ENCODE results near the gene ST6GALNAC3.

ST6GALNAC3 gene

DNA sequence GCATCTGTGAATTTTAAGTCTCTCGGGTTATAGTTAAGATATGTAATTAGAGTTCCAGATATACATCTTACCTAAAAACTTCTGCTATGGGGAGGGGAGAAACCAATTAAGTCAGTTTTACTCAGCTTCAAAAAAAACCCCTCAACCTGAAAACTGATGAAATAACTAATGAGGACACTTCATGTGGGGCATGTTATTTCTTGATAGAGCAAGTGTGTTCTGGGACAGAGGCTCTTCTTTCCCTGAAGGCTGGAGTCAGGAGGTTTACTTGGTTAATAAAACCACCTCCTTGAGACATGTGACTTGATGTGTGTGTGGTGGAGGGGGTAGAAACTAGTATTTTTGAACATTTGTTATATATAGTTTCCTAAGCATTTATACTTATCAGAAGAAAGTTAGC, 479.7 kb downstream of the ST6GALNAC3 start:
- Histone ChIP-seq H3K4me3 (ENCODE audit: low read length) (no peak overlapping the region), H3K4me1 (ENCODE audit: insufficient read depth, low read length) (no peaks in the 10 kb centered on the region), H3K9me3 (ENCODE audit: low read length) (no peaks in the 10 kb centered on the region), H2AFZ (ENCODE audit: low read depth, low read length) (no peak overlapping the region), H3K36me3 (ENCODE audit: insufficient read depth, low read length) (no peaks in the 10 kb centered on the region), H3K27me3 (ENCODE audit: insufficient read depth, low read length) (no peaks in the 10 kb centered on the region)

DNA sequence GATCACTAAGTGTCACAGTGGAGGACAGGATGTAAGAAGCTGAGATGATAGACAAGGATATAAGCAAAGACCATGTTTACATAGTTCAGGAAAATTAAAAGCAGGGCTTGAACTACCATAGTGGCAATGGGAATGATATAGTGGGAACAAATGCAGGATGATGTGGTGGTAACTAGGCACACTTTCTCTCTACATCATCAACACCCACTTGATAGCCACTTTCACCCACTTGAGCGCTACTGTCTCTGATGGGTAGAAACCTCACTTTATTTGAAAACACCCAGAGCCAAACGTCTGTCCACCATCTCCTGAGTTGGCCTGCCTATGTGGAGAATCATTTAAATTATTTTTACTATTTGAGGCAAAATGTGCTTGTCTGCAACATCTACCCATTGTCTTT, 487.7 kb downstream of the ST6GALNAC3 start:
- Histone ChIP-seq H3K4me1 (ENCODE audit: insufficient read depth, low read length) (no peaks in the 10 kb centered on the region), H3K27me3 (ENCODE audit: insufficient read depth, low read length) (no peaks in the 10 kb centered on the region), H3K4me3 (ENCODE audit: low read length) (no peak overlapping the region), H2AFZ (ENCODE audit: low read depth, low read length) (no peak overlapping the region), H3K36me3 (ENCODE audit: insufficient read depth, low read length) (no peaks in the 10 kb centered on the region), H3K9me3 (ENCODE audit: low read length) (no peaks in the 10 kb centered on the region)

DNA sequence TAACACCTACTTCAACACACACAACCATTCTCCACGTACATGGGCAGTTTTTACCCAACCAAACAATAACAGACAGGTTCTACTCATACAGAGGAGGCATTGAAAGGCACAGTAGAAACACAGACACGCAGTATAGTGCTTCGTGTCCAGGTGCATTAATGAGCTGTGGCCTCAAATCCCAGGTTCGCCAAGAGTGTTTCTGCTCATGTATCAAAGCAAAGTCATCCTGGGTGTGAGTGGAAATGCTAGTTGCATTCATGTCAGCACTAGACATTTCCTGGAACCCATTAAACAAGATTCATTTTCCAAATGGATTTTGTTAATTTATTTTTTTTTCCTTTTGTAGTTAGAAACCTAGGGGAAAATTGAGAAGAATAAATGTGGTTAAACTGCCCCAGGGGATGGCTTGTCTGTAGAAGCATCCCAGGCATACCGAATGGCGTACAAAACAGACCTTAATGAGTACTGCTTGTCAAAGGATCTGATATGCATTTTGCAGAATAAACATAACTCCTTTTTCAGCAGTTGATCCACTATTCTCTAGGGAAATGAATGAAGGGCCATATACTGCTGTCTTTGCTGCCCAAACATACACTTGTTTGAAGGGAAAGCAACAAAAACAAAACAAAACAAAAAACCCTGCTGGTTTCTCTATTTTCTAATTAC, 494.2 kb downstream of the ST6GALNAC3 start:
- Histone ChIP-seq H3K4me1 (ENCODE audit: insufficient read depth, low read length) (peaks cover 5% of the 10 kb centered on the region), H3K9me3 (ENCODE audit: low read length) (no peaks in the 10 kb centered on the region), H2AFZ (ENCODE audit: low read depth, low read length) (no peak overlapping the region), H3K36me3 (ENCODE audit: insufficient read depth, low read length) (no peaks in the 10 kb centered on the region), H3K4me3 (ENCODE audit: low read length) (no peak overlapping the region), H3K27me3 (ENCODE audit: insufficient read depth, low read length) (no peaks in the 10 kb centered on the region)

DNA sequence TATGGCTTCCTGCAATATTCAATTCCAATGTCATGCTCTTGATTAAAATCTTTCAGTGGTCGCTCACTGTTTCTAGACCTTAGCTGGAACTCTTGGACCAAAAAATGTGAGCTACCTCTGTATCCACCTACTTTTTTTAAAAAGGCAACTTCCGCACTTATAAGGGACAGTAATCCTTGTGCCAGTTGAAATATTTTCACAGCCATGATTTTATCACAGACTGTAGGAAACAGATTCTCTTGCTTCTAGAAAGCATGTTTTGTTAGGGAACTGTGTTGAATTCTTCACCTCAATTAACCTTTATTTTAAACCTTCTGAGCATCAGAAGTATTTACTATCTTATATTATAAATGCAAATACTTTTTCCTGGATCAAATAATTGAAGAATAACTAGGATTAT, 496.7 kb downstream of the ST6GALNAC3 start:
- H3K4me1 ChIP-seq (ENCODE audit: insufficient read depth, low read length) = peaks cover 5% of the 10 kb centered on the region
- H3K9me3 ChIP-seq (ENCODE audit: low read length) = no peaks in the 10 kb centered on the region
- H3K27me3 ChIP-seq (ENCODE audit: insufficient read depth, low read length) = no peaks in the 10 kb centered on the region
- no peaks in the 10 kb centered on the region for H3K36me3 ChIP-seq (ENCODE audit: insufficient read depth, low read length)
- H2AFZ ChIP-seq (ENCODE audit: low read depth, low read length) = no peak overlapping the region
- no peak overlapping the region for H3K4me3 ChIP-seq (ENCODE audit: low read length)

DNA sequence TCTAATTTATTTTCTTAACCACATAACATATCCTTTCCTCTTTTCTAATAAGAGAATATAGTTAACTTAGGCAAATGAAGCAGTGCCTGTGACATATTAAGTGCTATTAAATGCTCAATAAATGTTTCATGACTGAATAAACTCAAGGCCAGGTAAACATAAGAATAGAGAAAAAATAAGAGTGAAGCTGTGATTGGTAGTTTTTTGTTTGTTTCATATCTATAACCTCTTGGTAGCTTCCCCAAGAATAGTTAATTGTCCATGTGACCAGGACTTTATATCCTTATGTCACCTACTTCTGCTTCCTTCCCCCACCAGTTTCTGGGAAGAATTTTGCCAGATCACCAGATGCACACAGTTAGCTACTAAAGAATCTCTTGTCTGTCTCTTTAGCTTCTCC, 497.7 kb downstream of the ST6GALNAC3 start:
- no peaks in the 10 kb centered on the region for H3K9me3 ChIP-seq (ENCODE audit: low read length)
- peaks cover 5% of the 10 kb centered on the region for H3K4me1 ChIP-seq (ENCODE audit: insufficient read depth, low read length)
- H3K36me3 ChIP-seq (ENCODE audit: insufficient read depth, low read length) = no peaks in the 10 kb centered on the region
- H3K4me3 ChIP-seq (ENCODE audit: low read length) = no peak overlapping the region
- H3K27me3 ChIP-seq (ENCODE audit: insufficient read depth, low read length) = no peaks in the 10 kb centered on the region
- no peak overlapping the region for H2AFZ ChIP-seq (ENCODE audit: low read depth, low read length)

DNA sequence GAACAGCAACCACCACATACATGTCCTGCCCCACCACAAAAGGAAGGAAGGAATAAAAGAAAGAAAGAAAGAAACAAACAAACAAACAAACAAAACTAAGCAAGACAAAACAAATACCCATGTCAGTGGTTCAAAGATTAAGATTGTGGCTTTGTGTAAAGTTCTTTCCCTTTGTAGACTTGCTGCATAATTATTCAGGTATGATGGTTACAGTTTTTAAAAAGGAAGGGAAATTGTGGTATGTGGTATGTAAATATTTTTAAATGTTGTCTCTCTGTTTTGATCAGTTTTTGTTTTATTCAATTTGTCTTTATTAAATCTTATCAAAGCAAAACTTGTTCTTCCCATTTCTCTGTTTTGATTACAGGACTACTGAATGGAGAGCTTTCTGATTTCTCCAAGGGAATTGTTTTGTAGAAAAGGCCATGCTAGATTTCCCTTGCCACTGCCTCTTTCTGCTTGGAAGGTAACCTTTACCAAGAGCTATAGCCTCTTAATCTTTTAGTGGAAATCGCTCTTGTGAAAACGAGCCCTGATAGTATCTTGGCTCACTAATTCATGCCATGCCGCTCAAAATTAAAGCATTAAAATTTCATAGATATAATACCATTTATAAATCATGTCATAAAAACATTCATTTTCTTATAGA, 502.5 kb downstream of the ST6GALNAC3 start:
- Histone ChIP-seq H2AFZ (ENCODE audit: low read depth, low read length) (no peak overlapping the region), H3K27me3 (ENCODE audit: insufficient read depth, low read length) (no peaks in the 10 kb centered on the region), H3K36me3 (ENCODE audit: insufficient read depth, low read length) (no peaks in the 10 kb centered on the region), H3K4me3 (ENCODE audit: low read length) (no peak overlapping the region), H3K9me3 (ENCODE audit: low read length) (no peaks in the 10 kb centered on the region), H3K4me1 (ENCODE audit: insufficient read depth, low read length) (no peaks in the 10 kb centered on the region)

DNA sequence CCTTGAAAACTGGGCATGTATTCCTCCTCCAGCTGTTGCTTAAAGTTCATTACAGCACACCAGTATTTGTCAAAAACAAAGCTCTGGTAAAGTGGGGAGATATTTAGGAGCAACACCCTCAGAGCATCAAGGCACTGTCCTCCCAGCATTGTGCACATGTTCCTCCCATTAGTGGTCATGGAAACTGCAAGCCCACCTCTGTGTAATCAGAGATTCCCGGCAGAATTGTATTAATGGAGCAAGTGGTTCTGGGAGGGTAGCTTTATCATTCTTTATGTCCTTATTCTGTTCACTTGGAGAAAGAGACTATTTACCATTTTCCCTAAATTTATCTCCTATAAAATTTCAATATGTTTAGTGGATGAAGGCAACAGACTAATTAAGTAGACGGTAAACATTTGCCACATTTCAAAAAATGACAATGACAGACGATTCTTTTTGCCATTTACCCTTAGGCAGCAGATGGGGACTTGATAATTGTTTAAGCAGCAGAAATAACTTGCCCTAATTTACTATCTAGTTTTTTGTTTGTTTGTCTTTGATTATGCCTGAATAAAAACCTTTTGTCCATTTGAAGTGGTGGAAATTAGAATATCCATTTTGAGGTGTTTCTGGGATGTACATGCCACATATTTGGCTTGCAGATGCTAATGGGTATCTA, 503.1 kb downstream of the ST6GALNAC3 start:
- Histone ChIP-seq H3K36me3 (ENCODE audit: insufficient read depth, low read length) (no peaks in the 10 kb centered on the region), H2AFZ (ENCODE audit: low read depth, low read length) (no peak overlapping the region), H3K9me3 (ENCODE audit: low read length) (no peaks in the 10 kb centered on the region), H3K4me3 (ENCODE audit: low read length) (no peak overlapping the region), H3K27me3 (ENCODE audit: insufficient read depth, low read length) (no peaks in the 10 kb centered on the region), H3K4me1 (ENCODE audit: insufficient read depth, low read length) (peaks cover 6% of the 10 kb centered on the region)

DNA sequence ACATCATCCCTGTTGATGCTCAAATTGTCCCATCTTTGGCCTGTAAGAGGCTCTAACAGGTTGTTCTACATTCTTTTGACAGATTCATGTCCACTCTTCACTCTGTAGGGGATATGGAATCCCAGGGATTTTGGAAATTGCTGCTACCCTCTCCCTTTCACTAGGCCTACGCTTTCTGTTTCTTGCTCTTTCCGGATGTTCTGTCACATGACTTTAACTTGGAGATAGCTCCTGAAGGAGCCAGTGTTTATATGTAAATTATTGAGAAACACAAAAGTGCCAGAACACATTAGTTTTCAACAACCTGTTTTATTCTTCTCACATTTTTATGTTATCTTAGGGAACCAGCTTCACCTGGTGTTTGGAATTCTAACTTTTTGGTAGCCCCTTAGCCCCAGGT, 505.7 kb downstream of the ST6GALNAC3 start:
- Histone ChIP-seq H3K4me3 (ENCODE audit: low read length) (no peak overlapping the region), H3K27me3 (ENCODE audit: insufficient read depth, low read length) (no peaks in the 10 kb centered on the region), H3K9me3 (ENCODE audit: low read length) (no peaks in the 10 kb centered on the region), H2AFZ (ENCODE audit: low read depth, low read length) (no peak overlapping the region), H3K36me3 (ENCODE audit: insufficient read depth, low read length) (no peaks in the 10 kb centered on the region), H3K4me1 (ENCODE audit: insufficient read depth, low read length) (peaks cover 21% of the 10 kb centered on the region)

DNA sequence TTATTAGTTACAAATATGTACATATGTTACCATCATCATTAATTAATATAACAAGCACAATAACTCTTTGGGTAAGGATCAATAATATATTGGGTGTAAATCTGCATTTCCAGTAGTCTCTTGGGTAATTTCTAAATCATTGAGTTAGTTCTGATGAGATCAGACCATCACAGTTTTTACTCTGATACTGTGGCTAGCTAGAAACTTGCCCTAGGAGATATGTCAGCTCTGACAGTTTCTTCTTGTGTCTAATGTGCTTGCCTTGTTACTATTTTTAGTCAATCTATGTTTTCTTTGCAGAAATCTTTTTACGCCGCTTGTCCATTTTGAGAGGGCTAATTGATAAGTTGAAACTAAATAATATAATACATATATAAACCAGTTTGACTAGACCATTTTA, 507.2 kb downstream of the ST6GALNAC3 start:
- no peak overlapping the region for H3K4me3 ChIP-seq (ENCODE audit: low read length)
- H3K9me3 ChIP-seq (ENCODE audit: low read length) = no peaks in the 10 kb centered on the region
- no peak overlapping the region for H2AFZ ChIP-seq (ENCODE audit: low read depth, low read length)
- no peaks in the 10 kb centered on the region for H3K27me3 ChIP-seq (ENCODE audit: insufficient read depth, low read length)
- no peaks in the 10 kb centered on the region for H3K36me3 ChIP-seq (ENCODE audit: insufficient read depth, low read length)
- peaks cover 21% of the 10 kb centered on the region for H3K4me1 ChIP-seq (ENCODE audit: insufficient read depth, low read length)

DNA sequence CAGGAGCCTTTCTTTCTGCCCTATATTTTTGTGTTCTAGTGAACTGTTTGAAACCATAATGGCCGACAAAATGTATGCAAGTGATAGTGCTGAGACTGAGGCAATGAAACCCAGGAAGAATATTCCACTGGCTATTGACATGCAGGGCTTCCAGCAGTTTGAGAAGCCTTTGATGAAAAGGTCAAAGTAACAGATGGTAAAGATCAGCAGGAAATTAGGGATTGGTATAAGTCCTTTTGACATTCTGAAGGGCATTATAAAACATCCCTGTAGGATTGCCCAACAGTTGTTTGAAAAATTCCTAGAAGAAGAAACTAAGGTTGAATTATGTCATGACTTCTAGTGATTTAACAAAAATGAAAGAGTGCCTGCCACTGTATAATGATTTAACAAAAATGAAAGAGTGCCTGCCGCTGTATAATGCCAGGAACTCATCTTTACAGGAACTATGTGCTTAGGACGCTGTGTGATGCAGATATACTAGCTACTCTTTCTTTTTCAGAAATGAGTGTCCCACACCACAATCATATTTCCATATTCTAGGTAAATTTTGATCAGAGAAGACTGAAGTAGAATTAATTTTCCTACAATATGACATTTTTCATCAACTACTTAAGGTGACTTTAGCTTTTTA, 508.8 kb downstream of the ST6GALNAC3 start:
- Histone ChIP-seq H3K27me3 (ENCODE audit: insufficient read depth, low read length) (no peaks in the 10 kb centered on the region), H3K36me3 (ENCODE audit: insufficient read depth, low read length) (no peaks in the 10 kb centered on the region), H3K4me3 (ENCODE audit: low read length) (no peak overlapping the region), H3K9me3 (ENCODE audit: low read length) (no peaks in the 10 kb centered on the region), H3K4me1 (ENCODE audit: insufficient read depth, low read length) (peaks cover 21% of the 10 kb centered on the region), H2AFZ (ENCODE audit: low read depth, low read length) (no peak overlapping the region)

DNA sequence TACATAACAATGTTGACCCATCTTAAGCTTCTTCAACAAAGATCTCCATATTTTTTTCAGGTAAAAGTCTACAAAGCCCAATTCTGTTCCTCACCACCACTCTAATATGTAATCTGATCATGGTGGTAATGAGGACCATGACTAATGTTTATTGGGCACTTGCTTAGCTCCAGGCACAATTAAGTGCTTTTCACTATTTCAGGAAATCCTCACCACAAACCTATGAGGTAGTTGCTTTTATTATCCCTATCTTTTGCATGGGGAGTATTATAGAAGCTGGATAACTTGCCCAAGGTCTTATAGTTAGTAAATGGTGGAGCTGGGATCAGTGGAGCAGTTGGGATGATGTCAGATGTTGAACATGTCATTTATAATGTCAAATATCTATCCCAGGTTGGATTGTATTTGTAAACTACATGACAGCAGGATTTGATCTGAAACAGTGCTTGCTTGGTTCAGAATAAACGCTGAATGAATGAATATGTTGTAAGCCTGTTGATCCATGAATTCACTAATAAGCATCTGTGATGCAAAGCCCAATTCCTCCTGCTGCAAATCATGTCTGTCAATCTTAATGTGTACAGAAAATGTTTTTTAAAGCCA, 509.4 kb downstream of the ST6GALNAC3 start:
- H2AFZ ChIP-seq (ENCODE audit: low read depth, low read length) = no peak overlapping the region
- no peaks in the 10 kb centered on the region for H3K27me3 ChIP-seq (ENCODE audit: insufficient read depth, low read length)
- peaks cover 21% of the 10 kb centered on the region for H3K4me1 ChIP-seq (ENCODE audit: insufficient read depth, low read length)
- no peak overlapping the region for H3K4me3 ChIP-seq (ENCODE audit: low read length)
- no peaks in the 10 kb centered on the region for H3K36me3 ChIP-seq (ENCODE audit: insufficient read depth, low read length)
- H3K9me3 ChIP-seq (ENCODE audit: low read length) = no peaks in the 10 kb centered on the region

DNA sequence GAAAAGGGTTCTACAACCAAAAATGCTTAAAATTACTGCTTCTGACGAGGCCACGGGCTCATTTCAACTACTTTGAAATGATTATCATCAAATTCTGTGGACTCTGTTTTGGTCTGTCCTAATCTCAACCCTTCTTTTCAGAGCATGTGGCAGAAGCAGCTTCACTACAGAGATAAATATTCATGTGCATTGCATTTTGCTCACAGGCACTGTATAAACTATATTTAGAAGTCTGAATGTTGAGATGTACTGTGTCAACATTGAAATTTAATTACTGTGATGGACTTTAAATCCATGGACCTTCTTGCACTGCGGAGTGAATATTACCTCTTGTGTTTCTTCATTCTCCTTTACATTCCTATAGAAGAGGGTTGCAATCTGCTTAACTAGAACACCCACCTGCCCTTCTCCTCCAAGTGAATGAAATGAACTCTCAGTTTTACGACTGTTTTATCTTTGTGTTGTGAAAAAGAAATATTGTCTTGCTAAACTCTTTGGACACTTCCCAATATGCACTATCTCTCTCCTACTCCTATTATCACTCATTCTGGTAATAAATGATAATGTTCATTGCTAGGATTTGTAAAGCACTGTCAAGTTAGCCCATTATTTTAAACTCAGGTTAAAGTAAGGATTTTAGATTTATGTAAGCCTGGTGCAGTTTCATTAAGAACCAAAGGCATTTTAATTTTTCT, 511.6 kb downstream of the ST6GALNAC3 start:
- Histone ChIP-seq H3K4me1 (ENCODE audit: insufficient read depth, low read length) (peaks cover 21% of the 10 kb centered on the region), H3K27me3 (ENCODE audit: insufficient read depth, low read length) (no peaks in the 10 kb centered on the region), H3K9me3 (ENCODE audit: low read length) (no peaks in the 10 kb centered on the region), H3K4me3 (ENCODE audit: low read length) (no peak overlapping the region), H2AFZ (ENCODE audit: low read depth, low read length) (no peak overlapping the region), H3K36me3 (ENCODE audit: insufficient read depth, low read length) (no peaks in the 10 kb centered on the region)

All from neuron (in vitro differentiated cells).